Ovary (tissue), 3 donors: ENCODE measurements around the gene AMER3.

ENCODE experiments used
- POLR2A ChIP-seq: fragments of 450-650 bp; IDR thresholded peaks from one replicate; pipeline ENCODE4 v1.6.1; 2017; ENCODE audit warnings: antibody characterized with exemption, mild to moderate bottlenecking, moderate library complexity
- TF ChIP-seq, protein P1 (sequence below), 3 donors: fragments of 450-650 bp in 2 of 3; fragments of 200-600 bp in 1 of 3; IDR thresholded peaks; one replicate each; pipeline versions ENCODE4 v1.5.1 to v1.8.0; 2016 to 2022; ENCODE audit warnings: antibody characterized with exemption in 3 of 3, mild to moderate bottlenecking in 1 of 3
- donor health status: DM: no; HTN: no; CAD: no.

DNA sequence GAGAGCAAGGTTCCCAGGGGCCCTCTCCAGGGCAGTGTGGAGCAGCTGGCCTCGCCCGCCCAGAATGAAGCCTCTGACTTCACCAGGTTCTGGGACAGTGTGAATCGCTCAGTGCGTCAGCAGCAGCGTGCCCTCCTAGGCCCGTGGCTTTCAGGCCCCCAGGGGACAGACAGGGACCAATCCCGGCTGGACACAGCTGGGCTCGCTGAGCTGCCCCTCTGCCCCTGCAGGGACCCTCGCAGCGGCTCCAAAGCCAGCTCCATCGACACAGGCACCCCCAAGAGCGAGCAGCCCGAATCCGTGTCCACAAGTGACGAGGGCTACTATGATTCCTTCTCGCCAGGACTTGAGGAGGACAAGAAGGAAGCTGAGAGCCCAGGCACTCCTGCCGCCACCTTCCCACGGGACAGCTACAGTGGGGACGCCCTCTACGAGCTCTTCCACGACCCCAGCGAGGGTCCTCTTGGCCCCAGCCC lies 7.6 kb downstream of the AMER3 start:
- TF ChIP-seq, protein P1, sequence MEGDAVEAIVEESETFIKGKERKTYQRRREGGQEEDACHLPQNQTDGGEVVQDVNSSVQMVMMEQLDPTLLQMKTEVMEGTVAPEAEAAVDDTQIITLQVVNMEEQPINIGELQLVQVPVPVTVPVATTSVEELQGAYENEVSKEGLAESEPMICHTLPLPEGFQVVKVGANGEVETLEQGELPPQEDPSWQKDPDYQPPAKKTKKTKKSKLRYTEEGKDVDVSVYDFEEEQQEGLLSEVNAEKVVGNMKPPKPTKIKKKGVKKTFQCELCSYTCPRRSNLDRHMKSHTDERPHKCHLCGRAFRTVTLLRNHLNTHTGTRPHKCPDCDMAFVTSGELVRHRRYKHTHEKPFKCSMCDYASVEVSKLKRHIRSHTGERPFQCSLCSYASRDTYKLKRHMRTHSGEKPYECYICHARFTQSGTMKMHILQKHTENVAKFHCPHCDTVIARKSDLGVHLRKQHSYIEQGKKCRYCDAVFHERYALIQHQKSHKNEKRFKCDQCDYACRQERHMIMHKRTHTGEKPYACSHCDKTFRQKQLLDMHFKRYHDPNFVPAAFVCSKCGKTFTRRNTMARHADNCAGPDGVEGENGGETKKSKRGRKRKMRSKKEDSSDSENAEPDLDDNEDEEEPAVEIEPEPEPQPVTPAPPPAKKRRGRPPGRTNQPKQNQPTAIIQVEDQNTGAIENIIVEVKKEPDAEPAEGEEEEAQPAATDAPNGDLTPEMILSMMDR (IDR thresholded peaks at IDR 0.05), result no peak
- no peak for TF ChIP-seq POLR2A
